GM12878 (cell line): ENCODE data around the gene PCK2. TPM values are rescaled to one million over a fixed set of nuclear protein-coding genes. Genes with fewer than 3 reads are reported as not detected.

Source experiments
- ATAC-seq: fragments of 200-7000 bp; cut with Tn5 transposase; 3 replicates; pipeline ENCODE4 v1.9.1; 2020; ENCODE audit warnings: mild to moderate bottlenecking, moderate library complexity
- BruUV-seq: library from RNA; stranded (reverse); fragments of 400-500 nt; replicated peaks from 2 replicates; lab custom pipeline; 2021; lab: Mats Ljungman, UMichigan
- CTCF ChIA-PET: fragments of 300-600 bp; sonication (Branson Sonifier 250); formaldehyde crosslinking; extraction: SDS; loops from one replicate; lab custom pipeline; 2021; ENCODE audit warnings: inconsistent platforms; lab: Yijun Ruan, JAX
- POLR2A ChIA-PET: fragments of 350-600 bp; formaldehyde crosslinking; extraction: SDS; loops from one replicate; lab custom pipeline; 2021; ENCODE audit warnings: inconsistent platforms; lab: Charles Lee
- RAD21 ChIA-PET: fragments of 300-600 bp; sonication (Branson Sonifier 250); formaldehyde crosslinking; loops from one replicate; lab custom pipeline; 2023; ENCODE audit warnings: antibody characterized with exemption; ENCODE audit not compliant: unreplicated experiment; lab: Charles Lee
- SMC1A ChIA-PET: fragments of 300-600 bp; sonication (Branson Sonifier 250); formaldehyde crosslinking; loops from one replicate; lab custom pipeline; 2023; ENCODE audit not compliant: unreplicated experiment, uncharacterized antibody; lab: Charles Lee
- DNase-seq: peaks from one replicate; pipeline ENCODE4 v3.0.0-alpha.2; 2011; ENCODE audit warnings: low read depth, low spot score
- FAIRE-seq: peaks from 3 replicates; lab custom pipeline; 2011; peaks lifted over from hg19 to GRCh38; lab: Jason Lieb, UNC
- H2AFZ ChIP-seq: 2 replicates; pipeline ENCODE4 v1.6.0; 2011; ENCODE audit warnings: low read depth, low read length, control low read depth; ENCODE audit not compliant: control insufficient read depth
- H3K27ac ChIP-seq: 2 replicates; pipeline ENCODE4 v1.5.1; 2011; ENCODE audit warnings: control low read depth; ENCODE audit not compliant: control insufficient read depth, insufficient read depth
- H3K27me3 ChIP-seq, 2 experiments: replicated peaks in 1 of 2; 2 replicates each; pipeline versions ENCODE4 v1.6.0 to v1.6.1; 2011; ENCODE audit warnings: low read length in 1 of 2; ENCODE audit not compliant: control insufficient read depth in 2 of 2, insufficient read depth in 2 of 2
- H3K36me3 ChIP-seq, 2 experiments: 2 replicates each; pipeline ENCODE4 v1.5.1; 2011; ENCODE audit warnings: low read length in 1 of 2; ENCODE audit not compliant: control insufficient read depth in 2 of 2, insufficient read depth in 2 of 2
- H3K4me1 ChIP-seq: 2 replicates; pipeline ENCODE4 v1.6.1; 2011; ENCODE audit warnings: mild to moderate bottlenecking, low read length, moderate library complexity, mixed read lengths; ENCODE audit not compliant: control insufficient read depth, insufficient read depth
- H3K4me2 ChIP-seq: 2 replicates; pipeline ENCODE4 v1.6.0; 2011; ENCODE audit warnings: control low read depth; ENCODE audit not compliant: control insufficient read depth, insufficient read depth
- H3K4me3 ChIP-seq: fragments of 200-600 bp; sonication (generic); 2 replicates; pipeline ENCODE4 v1.5.1; 2016
- H3K79me2 ChIP-seq: 2 replicates; pipeline ENCODE4 v1.6.0; 2011; ENCODE audit warnings: low read length; ENCODE audit not compliant: control insufficient read depth, insufficient read depth
- H3K9ac ChIP-seq: 2 replicates; pipeline ENCODE4 v1.8.0; 2011; ENCODE audit warnings: low read length, control low read depth, mixed read lengths; ENCODE audit not compliant: control insufficient read depth, insufficient read depth
- H3K9me3 ChIP-seq: replicated peaks from 3 replicates; pipeline ENCODE4 v1.5.1; 2011; ENCODE audit warnings: mild to moderate bottlenecking, low read length; ENCODE audit not compliant: control insufficient read depth, insufficient read depth
- H4K20me1 ChIP-seq: 2 replicates; pipeline ENCODE4 v1.6.0; 2011; ENCODE audit not compliant: control insufficient read depth, insufficient read depth
- IRF4 ChIP-seq: IDR thresholded peaks from 2 replicates; pipeline ENCODE4 v1.6.1; 2011; ENCODE audit warnings: low read depth, low read length
- WGBS: methylation state at CpG from one replicate; pipeline ENCODE4 v1.1.6; 2016; ENCODE audit warnings: low lambda C conversion rate; ENCODE audit not compliant: insufficient replicate concordance, insufficient coverage; ENCODE audit errors: missing lambda C conversion rate; 5-methylcytosine and 5-hydroxymethylcytosine counted together
- in situ Hi-C: fragments of 300-500 bp; cut with MboI; formaldehyde crosslinking; loops from 9 replicates; pipeline ENCODE4 v1.14.3; 2018; ENCODE audit warnings: mixed read lengths
- intact Hi-C: fragments of 100-400 bp; cut with micrococcal nuclease; formaldehyde crosslinking; loops from one replicate; pipeline ENCODE4 v1.14.2; 2022; ENCODE audit not compliant: unreplicated experiment
- polyA plus RNA-seq, 11 experiments: library from polyadenylated mRNA; depleted of rRNA in 4 of 11; unstranded in 6 of 11; stranded (reverse) in 5 of 11; fragments of >200 nt; fragmentation: Nextera tagmentation in 4 of 11; fragmentation: Illumina TruSeq in 1 of 11; extraction: Ambion mirVana in 4 of 11; extraction: Trizol in 1 of 11; gene quantifications; 1 replicate in 1 of 11; 2 replicates in 10 of 11; pipeline versions ENCODE4 v1.2.1 to v1.2.3, GENCODE V29; 2011 to 2016; ENCODE audit warnings: inconsistent platforms in 2 of 11, missing spikeins in 2 of 11, low read depth in 1 of 11
- total RNA-seq, 4 experiments: library from RNA; depleted of rRNA in 3 of 4; stranded (reverse); fragments of >200 nt in 3 of 4; fragmentation: Illumina TruSeq in 1 of 4; extraction: Trizol in 1 of 4; gene quantifications; 2 replicates each; pipeline versions ENCODE4 v1.2.1 to v1.2.3, GENCODE V29; 2013 to 2021
- TF ChIP-seq, protein P1 (sequence below): fragments of 450-650 bp; IDR thresholded peaks from 2 replicates; pipeline ENCODE4 v1.6.1; 2016; ENCODE audit warnings: mild to moderate bottlenecking, moderate library complexity, borderline replicate concordance

The PCK2 gene
- total and polyA plus RNA-seq, 10 of the 15 experiments (the other 5 are each of a cell fraction or from before 2014, with no cell fraction given), result 6.6 to 110 (median 44.6) TPM

- TF ChIP-seq, protein P1, sequence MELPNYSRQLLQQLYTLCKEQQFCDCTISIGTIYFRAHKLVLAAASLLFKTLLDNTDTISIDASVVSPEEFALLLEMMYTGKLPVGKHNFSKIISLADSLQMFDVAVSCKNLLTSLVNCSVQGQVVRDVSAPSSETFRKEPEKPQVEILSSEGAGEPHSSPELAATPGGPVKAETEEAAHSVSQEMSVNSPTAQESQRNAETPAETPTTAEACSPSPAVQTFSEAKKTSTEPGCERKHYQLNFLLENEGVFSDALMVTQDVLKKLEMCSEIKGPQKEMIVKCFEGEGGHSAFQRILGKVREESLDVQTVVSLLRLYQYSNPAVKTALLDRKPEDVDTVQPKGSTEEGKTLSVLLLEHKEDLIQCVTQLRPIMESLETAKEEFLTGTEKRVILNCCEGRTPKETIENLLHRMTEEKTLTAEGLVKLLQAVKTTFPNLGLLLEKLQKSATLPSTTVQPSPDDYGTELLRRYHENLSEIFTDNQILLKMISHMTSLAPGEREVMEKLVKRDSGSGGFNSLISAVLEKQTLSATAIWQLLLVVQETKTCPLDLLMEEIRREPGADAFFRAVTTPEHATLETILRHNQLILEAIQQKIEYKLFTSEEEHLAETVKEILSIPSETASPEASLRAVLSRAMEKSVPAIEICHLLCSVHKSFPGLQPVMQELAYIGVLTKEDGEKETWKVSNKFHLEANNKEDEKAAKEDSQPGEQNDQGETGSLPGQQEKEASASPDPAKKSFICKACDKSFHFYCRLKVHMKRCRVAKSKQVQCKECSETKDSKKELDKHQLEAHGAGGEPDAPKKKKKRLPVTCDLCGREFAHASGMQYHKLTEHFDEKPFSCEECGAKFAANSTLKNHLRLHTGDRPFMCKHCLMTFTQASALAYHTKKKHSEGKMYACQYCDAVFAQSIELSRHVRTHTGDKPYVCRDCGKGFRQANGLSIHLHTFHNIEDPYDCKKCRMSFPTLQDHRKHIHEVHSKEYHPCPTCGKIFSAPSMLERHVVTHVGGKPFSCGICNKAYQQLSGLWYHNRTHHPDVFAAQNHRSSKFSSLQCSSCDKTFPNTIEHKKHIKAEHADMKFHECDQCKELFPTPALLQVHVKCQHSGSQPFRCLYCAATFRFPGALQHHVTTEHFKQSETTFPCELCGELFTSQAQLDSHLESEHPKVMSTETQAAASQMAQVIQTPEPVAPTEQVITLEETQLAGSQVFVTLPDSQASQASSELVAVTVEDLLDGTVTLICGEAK, result no peak
These were observed 36.8 kb upstream of the PCK2 start (continued) for GRCh38 chr14:24057271-24057670.

GRCh38 chr14:24057867-24058259 lies 36.2 kb upstream of the PCK2 start:
- no peak overlapping the region for H3K4me2 ChIP-seq
- in situ Hi-C loops, result loop anchor here (5.0 kb wide), 1 partner anchor 34 kb away; the partner anchor contains the start of gene PCK2
- 36% methylated on average over 13 of the region's 14 CpGs for WGBS
- peak; percentile 10; the same call in 2 of the 3 replicates for ATAC-seq
- peaks cover 0 to under 1% of the 10 kb centered on the region in 2 experiments; a peak in 2 of 4 replicates for H3K27me3 ChIP-seq
- H3K36me3 ChIP-seq, result no peaks in the 10 kb centered on the region
- no peak for DNase-seq
- SMC1A ChIA-PET, result interaction anchor here (1.0 to 4.3 kb wide), 19 partner anchors 15 to 425 kb away, joined by 3 to 122 read pairs (median 5); partner anchors contain the start of genes DCAF11, IRF9 and NRL
- FAIRE-seq, result no peak
- no peak overlapping the region for H2AFZ ChIP-seq
- no peak overlapping the region for H3K9ac ChIP-seq
- intact Hi-C loops, result loop anchor here (1.0 kb wide), 3 partner anchors 32 to 103 kb away; partner anchors contain the start of gene IRF9
- CTCF ChIA-PET, result interaction anchor here (0.5 to 6.3 kb wide), 27 partner anchors 9 to 276 kb away, joined by 3 to 197 read pairs (median 5); partner anchors contain the start of genes DCAF11, EMC9, IRF9 and NRL
- no peaks in the 10 kb centered on the region for H3K79me2 ChIP-seq
- H3K4me3 ChIP-seq, result no peak overlapping the region
- RAD21 ChIA-PET, result interaction anchor here (0.9 to 7.2 kb wide), 17 partner anchors 14 to 276 kb away, joined by 3 to 140 read pairs (median 7); partner anchors contain the start of genes CIDEB, DCAF11, IPO4 and IRF9
- POLR2A ChIA-PET, result interaction anchor here (1.0 to 2.6 kb wide), 9 partner anchors 22 to 239 kb away, joined by 3 to 18 read pairs (median 6); partner anchors contain the start of genes DCAF11, IRF9, NRL and PCK2
- no peak overlapping the region for H3K27ac ChIP-seq
- BruUV-seq, result no TSS peak
- no peaks in the 10 kb centered on the region for H4K20me1 ChIP-seq
- H3K9me3 ChIP-seq, result no peaks in the 10 kb centered on the region
- no peaks in the 10 kb centered on the region for H3K4me1 ChIP-seq
- TF ChIP-seq IRF4, result no peak
